ENCODE measurements around the gene SLC16A11. TPM values are rescaled to one million over a fixed set of nuclear protein-coding genes. Genes with fewer than 3 reads are reported as not detected.

The SLC16A11 gene
- total and polyA plus RNA-seq, 10 of the 15 experiments (the other 5 are each of a cell fraction or from before 2014, with no cell fraction given): 0.11 to 2.7 (median 0.84) TPM

DNA sequence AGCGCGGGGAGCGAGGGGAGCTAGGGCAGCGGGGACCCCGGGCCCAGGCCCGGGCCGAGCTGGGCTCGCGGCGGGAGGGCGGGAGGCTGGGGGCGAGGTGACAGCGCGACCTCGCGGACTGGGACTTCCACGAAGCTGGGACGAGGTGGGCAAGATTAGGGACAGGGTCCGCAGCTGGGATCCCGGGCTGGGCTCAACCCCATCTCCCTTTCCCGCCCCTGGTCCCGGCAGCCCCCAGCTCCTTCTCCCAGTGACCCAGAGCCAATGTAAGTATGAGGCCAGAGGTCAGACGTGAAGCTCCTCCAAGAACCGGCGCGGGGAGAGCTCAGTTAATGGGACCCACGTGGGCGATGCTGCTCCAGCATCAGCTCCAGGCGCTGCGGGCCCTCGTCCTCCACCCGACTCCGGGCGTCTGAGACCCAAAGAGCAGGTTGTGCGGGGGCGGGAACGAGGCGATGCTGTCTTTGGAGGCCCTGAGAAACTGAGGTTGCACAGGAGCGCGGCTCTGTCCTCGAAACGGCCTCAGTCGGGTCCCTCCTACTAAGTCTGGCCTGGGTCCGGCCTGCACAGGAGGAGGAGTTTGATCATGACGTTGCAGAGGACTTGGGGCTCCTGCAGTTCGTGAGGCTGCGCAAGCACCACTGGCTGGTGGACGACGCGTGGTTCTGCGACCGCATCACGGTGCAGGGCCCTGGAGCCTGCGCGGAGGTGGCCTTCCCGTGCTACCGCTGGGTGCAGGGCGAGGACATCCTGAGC, 47.5 kb downstream of the SLC16A11 start:
- WGBS (ENCODE audit: insufficient coverage, insufficient replicate concordance, low lambda C conversion rate, missing lambda C conversion rate): 96% methylated on average over 46 of the region's 58 CpGs
- DNase-seq (ENCODE audit: low read depth, low spot score) (no peak), FAIRE-seq (no peak), ATAC-seq (no peak)
- H3K79me2 ChIP-seq (ENCODE audit: control insufficient read depth, insufficient read depth, low read length): no peaks in the 10 kb centered on the region
- H3K27me3 ChIP-seq (replicated peaks in 1 of 2; ENCODE audit: control insufficient read depth in 2 of 2, insufficient read depth in 2 of 2, low read length in 1 of 2): no peaks in the 10 kb centered on the region
- H2AFZ ChIP-seq (ENCODE audit: control insufficient read depth, low read depth, low read length): no peak overlapping the region
- in situ Hi-C loops (cut with MboI) (no loop called here), intact Hi-C loops (cut with micrococcal nuclease; ENCODE audit: unreplicated experiment) (no loop called here)
- H3K9me3 ChIP-seq (replicated peaks; ENCODE audit: control insufficient read depth, insufficient read depth, low read length): no peaks in the 10 kb centered on the region
- no peak for TF ChIP-seq SRF (IDR thresholded peaks at IDR 0.05; ENCODE audit: low read depth in 2 of 2, low read length in 2 of 2)
- TF ChIP-seq POLR2A (IDR thresholded peaks at IDR 0.05; ENCODE audit: low read depth, low read length): 0 out of 2 replicates have a peak, but pooled peaks have one; percentile 14
- no peaks in the 10 kb centered on the region for H3K4me1 ChIP-seq (ENCODE audit: control insufficient read depth, insufficient read depth, low read length)
- RAD21 ChIA-PET (ENCODE audit: unreplicated experiment): no interaction called here
- no peak overlapping the region for H3K27ac ChIP-seq (ENCODE audit: control insufficient read depth, insufficient read depth)
- H3K36me3 ChIP-seq (ENCODE audit: control insufficient read depth in 2 of 2, insufficient read depth in 2 of 2, low read length in 1 of 2): peaks cover under 1 to 11% of the 10 kb centered on the region in 2 experiments; a peak in 3 of 4 replicates
- no TSS peak for BruUV-seq (replicated peaks)
- SMC1A ChIA-PET (ENCODE audit: uncharacterized antibody, unreplicated experiment): no interaction called here
- no peak overlapping the region for H3K9ac ChIP-seq (ENCODE audit: control insufficient read depth, insufficient read depth, low read length)
- POLR2A ChIA-PET: no interaction called here
- H3K4me3 ChIP-seq: no peak overlapping the region
- CTCF ChIA-PET: interaction anchor here (0.5 to 0.8 kb wide), 5 partner anchors 8 to 195 kb away, joined by 3 to 4 read pairs (median 3); no protein-coding TSS in a partner anchor
- H3K4me2 ChIP-seq (ENCODE audit: control insufficient read depth, insufficient read depth): no peak overlapping the region
- no peaks in the 10 kb centered on the region for H4K20me1 ChIP-seq (ENCODE audit: control insufficient read depth, insufficient read depth)

DNA sequence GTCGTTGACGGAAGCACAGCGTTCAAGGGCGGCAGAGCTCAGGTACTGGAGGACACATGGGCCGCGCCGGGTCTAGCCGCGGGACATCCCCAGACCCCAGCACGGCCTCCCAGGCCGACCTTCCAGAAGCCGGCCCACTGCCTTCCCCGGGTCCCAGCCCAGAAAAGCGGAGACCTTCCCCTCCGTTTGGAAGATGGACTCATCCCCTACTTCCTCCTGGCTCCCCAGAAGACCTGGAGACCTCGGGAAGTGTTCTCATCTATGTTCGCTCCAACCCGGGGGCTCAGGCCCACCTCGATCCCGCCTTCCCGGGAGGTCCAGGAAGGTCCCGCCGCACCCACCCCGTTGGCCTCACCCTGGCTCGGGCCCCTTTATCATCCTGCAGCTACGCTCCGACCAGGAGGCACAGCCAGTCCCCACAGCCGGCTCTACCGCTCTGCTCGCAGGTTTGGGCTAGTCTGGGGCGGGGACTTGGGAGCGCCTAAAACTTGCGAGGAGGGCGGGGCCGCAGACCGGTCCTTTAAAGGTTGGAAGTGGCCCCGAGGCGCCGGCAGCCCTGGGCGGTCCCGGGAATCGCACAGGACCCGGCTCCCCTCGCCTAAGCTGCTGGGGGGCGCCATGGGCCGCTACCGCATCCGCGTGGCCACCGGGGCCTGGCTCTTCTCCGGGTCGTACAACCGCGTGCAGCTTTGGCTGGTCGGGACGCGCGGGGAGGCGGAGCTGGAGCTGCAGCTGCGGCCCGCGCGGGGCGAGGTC, 48.2 kb downstream of the SLC16A11 start, which contains the start of gene ALOX12:
ALOX12 (plus strand) TSS at position 550 of the 756 bp plus-strand sequence; CDS start at position 619, 69 bp downstream.
- Histone ChIP-seq H3K27ac (ENCODE audit: control insufficient read depth, insufficient read depth) (no peak within 1 kb of the TSS), H3K79me2 (ENCODE audit: control insufficient read depth, insufficient read depth, low read length) (no peaks in the 10 kb centered on the region), H2AFZ (ENCODE audit: control insufficient read depth, low read depth, low read length) (no peak within 1 kb of the TSS), H3K4me1 (ENCODE audit: control insufficient read depth, insufficient read depth, low read length) (no peaks in the 10 kb centered on the region), H4K20me1 (ENCODE audit: control insufficient read depth, insufficient read depth) (no peaks in the 10 kb centered on the region), H3K9ac (ENCODE audit: control insufficient read depth, insufficient read depth, low read length) (no peak within 1 kb of the TSS), H3K4me2 (ENCODE audit: control insufficient read depth, insufficient read depth) (no peak within 1 kb of the TSS), H3K36me3 (ENCODE audit: control insufficient read depth in 2 of 2, insufficient read depth in 2 of 2, low read length in 1 of 2) (peaks cover 0 to 11% of the 10 kb centered on the region in 2 experiments; a peak in 2 of 4 replicates), H3K9me3 (replicated peaks; ENCODE audit: control insufficient read depth, insufficient read depth, low read length) (no peaks in the 10 kb centered on the region), H3K4me3 (no peak within 1 kb of the TSS), H3K27me3 (replicated peaks in 1 of 2; ENCODE audit: control insufficient read depth in 2 of 2, insufficient read depth in 2 of 2, low read length in 1 of 2) (no peaks in the 10 kb centered on the region)
- in situ Hi-C loops (cut with MboI) (no loop called here), intact Hi-C loops (cut with micrococcal nuclease; ENCODE audit: unreplicated experiment) (no loop called here)
- POLR2A ChIA-PET: no interaction called here
- CTCF ChIA-PET: interaction anchor here (0.7 to 2.3 kb wide), 3 partner anchors 9 to 152 kb away, joined by 3 to 9 read pairs (median 4); no protein-coding TSS in a partner anchor
- SMC1A ChIA-PET (ENCODE audit: uncharacterized antibody, unreplicated experiment): no interaction called here
- WGBS (ENCODE audit: insufficient coverage, insufficient replicate concordance, low lambda C conversion rate, missing lambda C conversion rate): 91% methylated on average over 57 of the region's 64 CpGs
- ATAC-seq (no peak), FAIRE-seq (no peak), DNase-seq (ENCODE audit: low read depth, low spot score) (no peak)
- RAD21 ChIA-PET (ENCODE audit: unreplicated experiment): no interaction called here
- no TSS peak for BruUV-seq (replicated peaks)
- TF ChIP-seq KDM1A (IDR thresholded peaks at IDR 0.05; ENCODE audit: borderline replicate concordance): no peak
- no peak for TF ChIP-seq ZNF384 (IDR thresholded peaks at IDR 0.05; ENCODE audit: borderline replicate concordance, low read depth, low read length)
- no peak for TF ChIP-seq MYC (IDR thresholded peaks at IDR 0.05; ENCODE audit: insufficient read depth, insufficient read length, insufficient replicate concordance, low read length, severe bottlenecking)
- no peak for TF ChIP-seq ETV6 (conservative IDR thresholded peaks at IDR 0.05 in 1 of 2, IDR thresholded peaks at IDR 0.05 in 1 of 2; ENCODE audit: borderline replicate concordance in 1 of 2, low read depth in 1 of 2)
- TF ChIP-seq MYB (IDR thresholded peaks at IDR 0.05; ENCODE audit: borderline replicate concordance, low read depth, low read length): no peak
- TF ChIP-seq ZNF687 (IDR thresholded peaks at IDR 0.05): no peak
- TF ChIP-seq, protein P1, sequence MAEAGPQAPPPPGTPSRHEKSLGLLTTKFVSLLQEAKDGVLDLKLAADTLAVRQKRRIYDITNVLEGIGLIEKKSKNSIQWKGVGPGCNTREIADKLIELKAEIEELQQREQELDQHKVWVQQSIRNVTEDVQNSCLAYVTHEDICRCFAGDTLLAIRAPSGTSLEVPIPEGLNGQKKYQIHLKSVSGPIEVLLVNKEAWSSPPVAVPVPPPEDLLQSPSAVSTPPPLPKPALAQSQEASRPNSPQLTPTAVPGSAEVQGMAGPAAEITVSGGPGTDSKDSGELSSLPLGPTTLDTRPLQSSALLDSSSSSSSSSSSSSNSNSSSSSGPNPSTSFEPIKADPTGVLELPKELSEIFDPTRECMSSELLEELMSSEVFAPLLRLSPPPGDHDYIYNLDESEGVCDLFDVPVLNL (IDR thresholded peaks at IDR 0.05; ENCODE audit: low read depth, low read length): no peak
- TF ChIP-seq ATF7 (IDR thresholded peaks at IDR 0.05; ENCODE audit: low read depth): no peak

All from GM12878 (cell line).